T-cell (primary cell): ENCODE data around the gene CXCL6. TPM values are rescaled to one million over a fixed set of nuclear protein-coding genes. Genes with fewer than 3 reads are reported as not detected.

Experiments
- ATAC-seq, 4 experiments: fragments of 200-7000 bp in 3 of 4; fragments of 150-1000 bp in 1 of 4; cut with Tn5 transposase; replicated peaks in 1 of 4; 1 replicate in 3 of 4; 2 replicates in 1 of 4; pipeline ENCODE4 v1.10.0; 2021; ENCODE audit warnings: moderate library complexity in 3 of 4, mild to moderate bottlenecking in 2 of 4, moderate number of reproducible peaks in 1 of 4
- CTCF ChIA-PET, 2 donors: fragments of 300-600 bp; sonication (Branson Sonifier 250); formaldehyde crosslinking; loops; one replicate each; lab custom pipeline; 2022; ENCODE audit warnings: antibody characterized with exemption in 2 of 2; lab: Charles Lee
- POLR2A ChIA-PET, 2 donors: fragments of 300-600 bp; sonication (Branson Sonifier 250); formaldehyde crosslinking; loops; one replicate each; lab custom pipeline; 2022; ENCODE audit warnings: antibody characterized with exemption in 2 of 2; lab: Charles Lee
- DNase-seq, 35 experiments: peaks; one replicate each; pipeline versions ENCODE4 v3.0.0 to v3.0.0-alpha.2; 2013 to 2023
- H3K27ac ChIP-seq: one replicate; pipeline ENCODE4 v1.5.1; 2013; ENCODE audit warnings: low read length
- H3K27me3 ChIP-seq, 2 experiments: replicated peaks in 1 of 2; 1 replicate in 1 of 2; 2 replicates in 1 of 2; pipeline versions ENCODE4 v1.6.1 to v1.7.0; 2013; ENCODE audit warnings: low read length in 1 of 2, mixed read lengths in 1 of 2; ENCODE audit not compliant: control insufficient read depth in 2 of 2, insufficient read depth in 2 of 2; ENCODE audit errors: extremely low read depth in 1 of 2
- H3K36me3 ChIP-seq, 2 donors: 1 replicate in 1 of 2; 2 replicates in 1 of 2; pipeline versions ENCODE4 v1.6.1 to v1.7.0; 2013; ENCODE audit warnings: low read length in 1 of 2; ENCODE audit not compliant: control insufficient read depth in 2 of 2, insufficient read depth in 1 of 2; ENCODE audit errors: extremely low read depth in 1 of 2
- H3K4me1 ChIP-seq, 2 experiments: 1 replicate in 1 of 2; 2 replicates in 1 of 2; pipeline versions ENCODE4 v1.6.1 to v1.7.0; 2013; ENCODE audit warnings: low read length in 2 of 2, mixed read lengths in 1 of 2; ENCODE audit not compliant: insufficient read depth in 2 of 2, control insufficient read depth in 1 of 2; ENCODE audit errors: extremely low read depth in 1 of 2
- H3K4me3 ChIP-seq, 2 donors: 1 replicate in 1 of 2; 2 replicates in 1 of 2; pipeline versions ENCODE4 v1.5.1 to v1.7.0; 2013; ENCODE audit warnings: mild to moderate bottlenecking in 2 of 2, low read length in 1 of 2, moderate library complexity in 1 of 2; ENCODE audit not compliant: control insufficient read depth in 1 of 2; ENCODE audit errors: extremely low read depth in 1 of 2
- H3K9me3 ChIP-seq: 2 replicates; pipeline ENCODE4 v1.7.0; 2013
- H3K27ac Mint-ChIP-seq, 2 donors: one replicate each; pipeline ENCODE4 v1.8.0; 2020 to 2021; ENCODE audit warnings: mild to moderate bottlenecking in 2 of 2, mixed read lengths in 2 of 2
- H3K27me3 Mint-ChIP-seq, 2 donors: one replicate each; pipeline ENCODE4 v1.8.0; 2021 to 2022; ENCODE audit warnings: mixed read lengths in 2 of 2
- H3K36me3 Mint-ChIP-seq: one replicate; pipeline ENCODE4 v1.8.0; 2021; ENCODE audit warnings: mixed read lengths
- H3K4me1 Mint-ChIP-seq, 3 donors: one replicate each; pipeline ENCODE4 v1.8.0; 2020 to 2022; ENCODE audit warnings: mixed read lengths in 3 of 3, mild to moderate bottlenecking in 1 of 3
- H3K4me3 Mint-ChIP-seq, 3 donors: one replicate each; pipeline ENCODE4 v1.8.0; 2020 to 2022; ENCODE audit warnings: mild to moderate bottlenecking in 3 of 3, mixed read lengths in 3 of 3, moderate library complexity in 3 of 3
- H3K9me3 Mint-ChIP-seq, 3 donors: one replicate each; pipeline ENCODE4 v1.8.0; 2020 to 2022; ENCODE audit warnings: mixed read lengths in 3 of 3
- WGBS: methylation state at CpG from one replicate; pipeline ENCODE4 v1.1.5; 2013; ENCODE audit warnings: missing lambda C conversion rate; ENCODE audit not compliant: insufficient coverage; 5-methylcytosine and 5-hydroxymethylcytosine counted together
- total RNA-seq, 35 experiments: library from RNA in 6 of 35; stranded (reverse) in 6 of 35; fragments of 120-200 nt in 1 of 35; gene quantifications; one replicate each; pipeline versions ENCODE4 v1.2.1 to v1.2.4 and lab custom pipeline; 2013 to 2026

Gene CXCL6
- total RNA-seq, 5 donors from 2014 or later (not counting 1 experiment from before 2014, with no cell fraction given) = not detected

DNA sequence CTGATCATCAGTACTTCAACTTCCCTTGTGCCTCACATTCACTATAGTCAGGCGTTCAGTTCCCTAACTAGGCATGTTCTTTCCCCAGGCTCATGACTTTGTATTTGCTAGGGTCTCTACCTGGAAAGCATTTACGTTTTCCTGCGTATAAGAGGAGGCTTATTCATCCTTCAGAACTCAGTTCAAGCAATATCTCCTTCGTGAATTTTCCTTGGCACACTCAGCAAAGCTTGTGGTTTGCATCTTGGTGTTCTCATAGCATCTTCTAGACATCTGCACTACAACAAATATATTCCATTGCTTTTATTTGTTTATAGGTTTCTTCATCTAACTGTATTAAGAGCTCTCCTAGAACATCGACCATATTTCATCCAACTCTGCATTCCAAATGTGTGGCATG lies 2.6 kb downstream of the CXCL6 start:
- WGBS = 80% methylated on average over 1 of the region's 5 CpGs
- no peak overlapping the region for H3K4me3 Mint-ChIP-seq
- H3K9me3 Mint-ChIP-seq = peaks cover 0 to 5% (median 0%) of the 10 kb centered on the region in 3 donors
- CTCF ChIA-PET = no interaction called here
- no peak overlapping the region for H3K27ac Mint-ChIP-seq
- DNase-seq = no peak
- no peak overlapping the region for H3K27ac ChIP-seq
- no peaks in the 10 kb centered on the region for H3K36me3 Mint-ChIP-seq
- no peaks in the 10 kb centered on the region for H3K4me1 ChIP-seq
- H3K4me3 ChIP-seq = no peak overlapping the region
- H3K9me3 ChIP-seq = no peaks in the 10 kb centered on the region
- peaks cover 0 to 8% of the 10 kb centered on the region in 2 experiments for H3K27me3 ChIP-seq
- no peaks in the 10 kb centered on the region for H3K36me3 ChIP-seq
- POLR2A ChIA-PET = no interaction called here
- no peaks in the 10 kb centered on the region for H3K4me1 Mint-ChIP-seq
- peaks cover 9 to 14% of the 10 kb centered on the region in 2 donors for H3K27me3 Mint-ChIP-seq
- ATAC-seq = no peak

DNA sequence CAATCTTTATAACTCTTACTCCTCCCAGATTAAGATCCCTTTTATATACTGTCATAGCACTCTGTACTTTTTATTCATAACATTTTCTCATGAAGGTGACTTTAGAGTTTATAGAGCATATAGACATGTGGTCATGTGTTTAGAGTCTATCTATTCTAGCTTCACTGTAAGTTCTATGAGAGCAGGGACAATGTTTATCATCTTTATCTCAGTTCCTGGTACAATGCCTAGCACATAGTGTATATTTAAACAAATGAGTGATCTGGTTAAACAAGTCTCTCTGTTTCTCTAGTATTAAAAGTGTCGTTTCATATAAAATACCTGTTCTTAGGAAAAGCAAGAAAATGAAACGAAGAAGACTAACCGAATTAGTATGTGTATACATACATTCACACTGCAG lies 3.2 kb downstream of the CXCL6 start:
- H3K4me1 ChIP-seq = no peaks in the 10 kb centered on the region
- Mint-ChIP-seq H3K9me3 (peaks cover 0 to 5% (median 0%) of the 10 kb centered on the region in 3 donors), H3K27me3 (peaks cover 9 to 14% of the 10 kb centered on the region in 2 donors), H3K36me3 (no peaks in the 10 kb centered on the region), H3K4me1 (no peaks in the 10 kb centered on the region), H3K4me3 (no peak overlapping the region), H3K27ac (no peak overlapping the region)
- H3K27me3 ChIP-seq = peaks cover 0 to 8% of the 10 kb centered on the region in 2 experiments
- H3K9me3 ChIP-seq = no peaks in the 10 kb centered on the region
- WGBS = no CpG with 5 or more reads among the region's 3 CpGs
- DNase-seq = no peak
- ChIA-PET CTCF (no interaction called here), POLR2A (no interaction called here)
- no peak overlapping the region for H3K4me3 ChIP-seq
- no peak for ATAC-seq
- no peaks in the 10 kb centered on the region for H3K36me3 ChIP-seq
- H3K27ac ChIP-seq = no peak overlapping the region

DNA sequence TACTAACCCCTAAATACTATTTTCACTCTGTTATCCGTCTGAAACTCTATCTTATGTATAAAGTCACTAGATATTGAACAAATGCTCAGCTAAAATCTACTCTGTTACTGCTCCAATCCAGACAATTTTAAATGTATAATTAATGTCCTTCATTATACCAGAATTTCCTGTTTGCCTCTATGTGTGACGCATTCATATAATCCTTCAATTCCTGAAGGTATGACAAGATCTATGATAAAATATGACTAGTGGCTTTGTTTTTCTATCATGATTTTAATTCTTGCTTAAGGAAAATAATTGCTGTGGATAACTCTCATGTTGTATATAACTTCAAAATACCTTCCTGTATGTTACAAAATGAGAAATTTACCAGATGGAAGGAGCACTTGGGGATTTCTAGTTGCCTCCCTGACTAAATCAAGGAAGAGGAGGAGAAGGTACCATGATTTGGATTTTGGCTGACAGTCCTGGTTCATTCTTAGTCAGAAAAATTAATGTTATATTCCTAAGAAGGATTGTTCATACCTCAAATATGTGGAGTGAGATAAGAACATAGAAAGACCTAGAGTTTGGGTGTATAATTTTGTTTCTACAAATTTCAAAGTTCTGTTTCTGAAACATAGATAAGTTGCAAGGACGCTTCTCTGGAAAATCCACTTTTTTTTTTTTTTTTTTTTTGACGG lies 4.9 kb downstream of the CXCL6 start:
- peaks cover 9 to 14% of the 10 kb centered on the region in 2 donors for H3K27me3 Mint-ChIP-seq
- H3K36me3 ChIP-seq = no peaks in the 10 kb centered on the region
- no peaks in the 10 kb centered on the region for H3K4me1 ChIP-seq
- ATAC-seq (no peak), DNase-seq (no peak)
- H3K4me1 Mint-ChIP-seq = no peaks in the 10 kb centered on the region
- no peak overlapping the region for H3K4me3 ChIP-seq
- no peak overlapping the region for H3K27ac ChIP-seq
- CTCF ChIA-PET = no interaction called here
- no peak overlapping the region for H3K27ac Mint-ChIP-seq
- POLR2A ChIA-PET = no interaction called here
- peaks cover 0 to 5% (median 0%) of the 10 kb centered on the region in 3 donors for H3K9me3 Mint-ChIP-seq
- WGBS = 67% methylated on average over 1 of the region's 4 CpGs
- H3K36me3 Mint-ChIP-seq = no peaks in the 10 kb centered on the region
- H3K27me3 ChIP-seq = peaks cover 0 to 6% of the 10 kb centered on the region in 2 experiments
- H3K9me3 ChIP-seq = no peaks in the 10 kb centered on the region
- no peak overlapping the region for H3K4me3 Mint-ChIP-seq

DNA sequence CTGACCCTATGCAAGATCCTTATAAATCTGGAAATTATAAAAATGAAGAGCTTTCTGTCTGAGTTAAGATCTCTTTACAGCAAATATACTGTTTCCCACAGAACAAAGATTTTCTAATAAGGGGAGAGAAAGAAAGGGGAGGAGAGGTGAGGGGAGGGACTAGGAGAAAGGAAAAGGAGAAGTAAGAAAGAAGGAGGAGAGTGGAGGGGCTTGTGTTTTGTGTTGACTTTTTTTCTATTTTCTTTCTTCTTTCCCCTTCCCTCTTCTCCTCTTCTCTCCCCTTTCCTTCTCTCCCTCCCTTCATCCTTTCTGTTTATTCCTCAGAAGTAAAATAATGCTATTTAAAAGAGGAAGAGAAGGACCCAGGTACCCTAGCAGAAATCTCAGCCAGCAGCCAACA lies 6.2 kb downstream of the CXCL6 start:
- no peaks in the 10 kb centered on the region for H3K9me3 ChIP-seq
- DNase-seq (no peak), ATAC-seq (no peak)
- no peaks in the 10 kb centered on the region for H3K4me1 ChIP-seq
- H3K27ac ChIP-seq = no peak overlapping the region
- no peak overlapping the region for H3K27ac Mint-ChIP-seq
- no peaks in the 10 kb centered on the region for H3K36me3 Mint-ChIP-seq
- no peaks in the 10 kb centered on the region for H3K9me3 Mint-ChIP-seq
- H3K27me3 Mint-ChIP-seq = peaks cover 0 to 4% of the 10 kb centered on the region in 2 donors
- POLR2A ChIA-PET = no interaction called here
- no peaks in the 10 kb centered on the region for H3K27me3 ChIP-seq
- no peak overlapping the region for H3K4me3 Mint-ChIP-seq
- no peaks in the 10 kb centered on the region for H3K36me3 ChIP-seq
- no peaks in the 10 kb centered on the region for H3K4me1 Mint-ChIP-seq
- CTCF ChIA-PET = no interaction called here
- H3K4me3 ChIP-seq = no peak overlapping the region

DNA sequence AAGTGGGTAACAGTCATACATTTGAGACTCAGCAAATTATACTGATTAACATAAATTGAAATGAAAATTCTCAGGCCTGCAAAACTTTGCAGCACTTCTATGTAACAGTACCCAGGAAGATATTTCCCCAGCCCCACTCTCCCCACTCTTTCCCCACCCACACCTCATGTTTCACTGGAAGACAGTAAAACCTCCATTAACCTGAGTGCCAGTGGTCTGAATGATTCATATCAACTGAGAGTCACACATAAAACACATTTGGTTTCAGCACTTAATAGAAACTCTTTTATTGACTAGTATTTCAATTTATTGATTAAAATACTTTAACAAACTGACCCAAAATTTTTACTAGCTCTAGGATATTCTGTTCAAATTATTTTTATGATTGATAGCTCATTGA lies 6.9 kb downstream of the CXCL6 start:
- Mint-ChIP-seq H3K4me3 (no peak overlapping the region), H3K9me3 (no peaks in the 10 kb centered on the region), H3K4me1 (no peaks in the 10 kb centered on the region), H3K27me3 (peaks cover 0 to 9% of the 10 kb centered on the region in 2 donors), H3K27ac (no peak overlapping the region), H3K36me3 (no peaks in the 10 kb centered on the region)
- ATAC-seq (no peak), DNase-seq (no peak)
- ChIA-PET POLR2A (no interaction called here), CTCF (no interaction called here)
- Histone ChIP-seq H3K27ac (no peak overlapping the region), H3K27me3 (no peaks in the 10 kb centered on the region), H3K4me1 (no peaks in the 10 kb centered on the region), H3K9me3 (no peaks in the 10 kb centered on the region), H3K36me3 (no peaks in the 10 kb centered on the region), H3K4me3 (no peak overlapping the region)

DNA sequence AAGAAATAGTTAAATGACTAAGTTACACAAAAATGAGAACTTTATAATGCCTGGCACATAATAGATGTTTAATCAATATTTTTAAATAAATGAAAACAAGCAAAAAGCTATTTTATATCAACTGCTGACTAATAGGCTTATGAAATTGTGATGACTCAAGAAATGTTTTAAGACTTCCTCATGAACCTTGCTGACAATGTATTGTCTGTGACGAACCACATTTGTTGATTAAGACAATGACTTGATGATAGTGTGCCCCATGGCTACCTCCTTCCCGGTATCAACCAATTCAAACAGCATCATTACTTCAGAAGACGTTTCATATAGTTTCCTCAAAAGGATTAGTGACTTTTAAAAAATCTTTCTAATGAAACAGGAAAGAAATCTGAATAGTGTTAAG lies 7.9 kb downstream of the CXCL6 start:
- CTCF ChIA-PET = no interaction called here
- no peaks in the 10 kb centered on the region for H3K4me1 ChIP-seq
- Mint-ChIP-seq H3K9me3 (no peaks in the 10 kb centered on the region), H3K4me1 (no peaks in the 10 kb centered on the region), H3K27me3 (peaks cover 0 to 8% of the 10 kb centered on the region in 2 donors), H3K4me3 (no peak overlapping the region), H3K36me3 (no peaks in the 10 kb centered on the region), H3K27ac (no peak overlapping the region)
- no peak overlapping the region for H3K27ac ChIP-seq
- POLR2A ChIA-PET = no interaction called here
- no peak overlapping the region for H3K4me3 ChIP-seq
- H3K9me3 ChIP-seq = no peaks in the 10 kb centered on the region
- no peaks in the 10 kb centered on the region for H3K27me3 ChIP-seq
- no CpG with 5 or more reads among the region's 3 CpGs for WGBS
- no peak for ATAC-seq
- DNase-seq = no peak
- no peaks in the 10 kb centered on the region for H3K36me3 ChIP-seq

DNA sequence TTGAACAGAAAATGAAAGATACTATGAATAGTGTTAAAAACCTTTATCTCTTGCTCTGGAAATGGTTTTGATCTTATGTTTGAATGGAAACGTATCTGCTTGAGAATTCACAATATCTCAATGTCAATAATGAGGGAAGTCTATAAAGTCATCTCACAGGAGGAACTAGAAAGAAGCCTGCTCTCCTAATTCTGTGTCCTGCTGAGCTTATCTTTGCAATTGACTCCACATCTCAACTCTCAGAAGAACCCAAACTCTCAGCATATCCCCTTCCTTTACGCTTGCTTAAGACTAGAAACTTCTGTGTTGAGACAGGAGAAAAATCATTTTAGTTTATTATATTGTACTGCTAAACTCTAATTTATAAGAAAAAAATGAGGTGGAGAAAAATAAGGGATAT lies 8.3 kb downstream of the CXCL6 start:
- no peaks in the 10 kb centered on the region for H3K36me3 Mint-ChIP-seq
- DNase-seq = no peak
- H3K27ac Mint-ChIP-seq = no peak overlapping the region
- H3K4me1 Mint-ChIP-seq = no peaks in the 10 kb centered on the region
- Histone ChIP-seq H3K36me3 (no peaks in the 10 kb centered on the region), H3K9me3 (no peaks in the 10 kb centered on the region), H3K4me3 (no peak overlapping the region), H3K4me1 (no peaks in the 10 kb centered on the region), H3K27me3 (no peaks in the 10 kb centered on the region), H3K27ac (no peak overlapping the region)
- POLR2A ChIA-PET = no interaction called here
- WGBS = no CpG with 5 or more reads among the region's 2 CpGs
- H3K9me3 Mint-ChIP-seq = no peaks in the 10 kb centered on the region
- H3K4me3 Mint-ChIP-seq = no peak overlapping the region
- CTCF ChIA-PET = no interaction called here
- peaks cover 0 to 5% of the 10 kb centered on the region in 2 donors for H3K27me3 Mint-ChIP-seq
- no peak for ATAC-seq
